Muscle of back (tissue), 11 donors: ENCODE data around the gene SYTL2. TPM values are rescaled to one million over a fixed set of nuclear protein-coding genes. Genes with fewer than 3 reads are reported as not detected.
"Not testable (repeated sequence)": the region's sequence is repeated elsewhere in the genome, so short reads cannot be mapped to it uniquely, and the experiment has no call there.

ENCODE experiments used
- DNase-seq, 3 donors: peaks; one replicate each; pipeline versions ENCODE4 v3.0.0 to v3.0.0-alpha.2; 2013
- polyA plus RNA-seq, 10 donors: library from polyadenylated mRNA; unstranded; fragments of 120-200 nt; gene quantifications; one replicate each; pipeline ENCODE4 v1.2.1, GENCODE V29; 2013; ENCODE audit not compliant: insufficient read length in 10 of 10

The SYTL2 gene
- polyA plus RNA-seq, 10 donors, result 48.8 to 134 (median 81.9) TPM

DNA sequence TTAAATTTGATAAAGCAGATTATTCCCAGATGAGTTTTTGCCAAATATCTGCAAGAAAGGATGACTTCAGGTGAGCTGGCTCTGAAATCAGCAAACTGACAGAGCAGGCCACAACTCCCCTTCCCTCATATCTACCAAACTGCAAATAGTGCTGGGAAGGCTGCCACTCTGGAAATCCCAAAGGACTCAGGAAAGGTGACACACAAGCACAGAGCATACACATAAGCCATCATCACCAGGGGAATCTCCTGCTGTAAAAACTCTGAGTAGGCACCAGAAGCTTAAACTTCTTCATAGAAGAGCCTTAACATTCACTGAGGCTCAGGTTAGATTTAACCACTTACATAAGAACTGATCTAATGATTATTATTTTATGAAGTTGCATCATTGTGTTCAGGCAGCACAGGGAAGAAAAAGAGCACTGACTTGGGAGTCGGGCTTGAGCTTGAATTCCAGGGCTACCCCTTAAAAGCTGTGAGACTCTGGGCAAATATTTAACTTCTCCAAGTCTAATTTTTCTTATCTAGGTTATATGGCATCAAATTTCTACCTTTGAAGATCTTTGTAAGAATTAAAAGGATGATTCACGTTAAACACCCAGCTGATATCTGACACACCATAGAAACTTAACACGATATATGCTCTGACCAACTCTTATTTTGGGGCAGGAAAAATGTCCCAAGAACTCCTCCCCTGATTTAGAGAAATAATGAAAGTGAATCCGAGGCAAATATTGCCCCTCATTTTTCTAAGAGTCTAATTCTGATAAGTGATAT is 15.0 kb downstream of the SYTL2 start:
- no peak for DNase-seq

DNA sequence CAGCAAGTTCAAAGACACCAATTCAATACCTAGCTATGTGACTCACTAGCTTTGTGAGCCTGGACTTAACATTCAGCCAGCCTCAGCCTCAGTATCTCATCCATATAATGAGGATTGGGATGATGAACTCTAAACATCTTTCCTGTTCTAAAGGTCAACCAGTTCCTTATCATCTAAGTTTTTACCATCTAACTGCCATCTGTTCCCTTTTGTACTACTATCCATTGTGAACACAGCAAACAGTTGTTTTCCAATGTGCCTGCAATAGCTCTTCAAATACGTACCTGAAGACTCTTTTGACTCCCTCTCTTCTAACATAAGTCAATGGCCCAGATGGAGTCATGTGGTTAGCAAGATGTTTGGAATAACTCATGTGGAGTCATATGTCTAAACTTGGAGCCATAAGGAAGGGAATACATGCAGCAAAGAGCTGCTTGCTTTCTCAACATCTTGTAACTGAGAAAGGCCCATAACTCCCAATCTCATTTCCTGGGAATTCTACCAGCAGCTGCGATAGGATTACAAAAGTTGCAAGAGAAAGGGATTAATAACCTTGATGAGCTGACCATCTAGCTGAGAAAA is 19.4 kb downstream of the SYTL2 start:
- DNase-seq, result no peak

DNA sequence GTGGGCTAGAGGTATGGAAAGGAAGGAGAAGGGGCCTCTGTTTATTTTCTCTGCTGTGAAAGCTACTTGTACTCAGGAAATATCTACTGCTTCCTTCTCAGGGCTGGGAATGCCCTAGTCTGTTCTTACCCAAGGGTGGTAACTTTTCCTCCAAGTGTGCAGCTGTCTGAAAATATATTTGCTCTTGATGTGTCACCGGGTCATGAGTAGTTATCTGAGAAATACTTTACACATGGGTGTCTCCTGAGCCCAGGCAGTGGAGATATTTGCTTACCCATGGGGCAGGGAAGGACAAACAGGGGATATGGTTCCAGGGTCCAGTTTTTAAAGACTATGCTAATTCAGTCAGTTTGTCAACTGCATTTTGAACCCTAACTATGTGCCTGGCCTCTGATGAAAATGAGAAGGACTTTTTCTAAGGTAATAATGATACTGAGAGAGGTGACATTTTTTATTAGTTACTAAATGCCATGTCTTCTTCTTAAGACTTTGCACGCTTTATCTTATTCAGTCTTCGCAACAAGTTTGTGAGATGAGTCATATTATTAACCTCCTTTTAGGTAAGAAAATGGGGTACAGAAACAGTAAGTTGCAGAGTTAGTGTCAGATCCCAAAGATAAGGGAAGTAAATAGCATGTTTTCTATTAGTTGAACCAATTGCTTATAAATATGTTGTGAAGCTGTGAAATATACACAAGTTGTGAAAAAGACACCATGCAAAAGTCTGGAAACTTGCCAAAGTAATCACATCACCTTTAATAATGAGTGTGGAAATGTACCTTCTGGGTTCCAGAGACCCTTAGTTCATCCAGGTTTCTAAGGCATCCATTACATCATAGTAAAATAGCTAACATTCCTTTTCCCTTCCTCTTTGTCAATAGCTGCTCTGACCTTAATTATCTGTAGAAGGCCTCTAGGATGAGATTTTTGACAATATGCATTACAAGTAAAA is 22.9 kb downstream of the SYTL2 start:
- DNase-seq, result no peak

DNA sequence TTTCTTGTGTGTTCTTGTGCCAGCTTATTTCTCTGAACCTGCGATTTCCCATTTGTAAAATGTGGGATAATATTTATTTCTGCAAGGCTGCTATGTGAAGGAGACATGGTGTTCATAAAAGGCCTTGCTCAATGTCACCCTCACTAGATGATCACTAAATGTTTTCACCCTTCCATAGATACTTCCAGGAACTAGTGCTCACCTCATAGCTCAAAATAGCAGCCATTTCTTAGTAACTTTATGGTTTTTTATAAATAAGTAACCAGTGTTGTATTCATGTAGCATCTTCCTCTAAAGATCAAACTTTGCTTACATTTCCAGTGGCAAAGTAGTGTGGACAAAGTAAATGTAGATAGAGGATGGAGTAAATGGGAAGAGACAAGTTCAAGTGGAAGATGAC is 23.8 kb downstream of the SYTL2 start:
- no peak for DNase-seq

DNA sequence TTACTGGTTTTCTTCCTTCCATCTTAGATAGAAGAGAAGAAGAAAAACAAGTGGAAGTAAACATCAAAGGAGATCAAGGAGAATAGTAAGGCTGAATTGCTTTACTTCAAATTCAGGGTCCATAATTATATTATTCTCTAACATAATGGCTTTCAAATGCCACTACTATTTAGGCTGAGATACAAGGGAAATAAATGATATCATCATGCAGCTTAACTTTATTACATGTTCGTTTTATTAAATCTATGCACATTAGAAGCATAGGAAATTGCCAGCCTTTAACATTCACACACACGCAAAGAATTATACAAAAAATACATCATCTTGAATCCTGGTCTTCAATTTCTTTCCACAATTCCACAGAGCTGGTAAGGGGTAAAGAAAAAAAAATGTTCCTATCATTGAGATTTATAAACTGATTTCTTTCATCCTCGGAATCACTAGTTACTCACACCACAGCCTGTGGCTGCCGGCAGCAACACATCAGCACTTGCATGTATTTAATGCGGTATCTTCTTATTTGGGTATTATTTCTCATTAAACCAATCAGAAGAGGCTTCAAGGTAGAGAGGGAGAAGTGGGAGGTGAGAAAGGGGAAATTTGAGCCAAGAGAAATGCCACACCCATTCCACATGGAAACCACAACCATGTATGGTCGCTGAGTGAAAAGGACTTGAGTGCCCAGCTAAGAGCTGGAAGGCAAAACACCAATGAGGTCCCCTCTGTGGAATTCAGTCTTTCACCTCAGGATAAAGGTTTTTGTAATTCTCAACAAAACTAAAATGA is 26.3 kb downstream of the SYTL2 start:
- no peak for DNase-seq

DNA sequence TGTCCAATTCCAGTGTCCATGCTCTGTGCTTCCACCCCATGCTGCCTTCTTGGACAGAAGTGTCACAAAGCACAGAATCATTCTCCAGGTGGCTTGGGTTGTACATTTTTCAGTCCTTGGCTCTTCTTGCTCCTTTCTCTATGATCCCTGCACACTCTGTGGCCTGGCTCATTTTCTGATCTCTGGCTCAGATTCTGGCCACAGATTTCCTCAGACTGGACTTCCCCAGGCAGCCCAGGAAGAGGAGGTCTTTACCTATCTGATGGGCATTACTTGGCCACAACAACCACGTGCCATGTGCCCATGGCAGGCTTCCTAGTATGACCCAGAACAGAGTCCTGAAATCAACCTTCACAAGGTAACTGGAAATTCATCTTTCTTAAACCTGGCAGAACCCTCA is 27.2 kb downstream of the SYTL2 start:
- DNase-seq, result no peak

DNA sequence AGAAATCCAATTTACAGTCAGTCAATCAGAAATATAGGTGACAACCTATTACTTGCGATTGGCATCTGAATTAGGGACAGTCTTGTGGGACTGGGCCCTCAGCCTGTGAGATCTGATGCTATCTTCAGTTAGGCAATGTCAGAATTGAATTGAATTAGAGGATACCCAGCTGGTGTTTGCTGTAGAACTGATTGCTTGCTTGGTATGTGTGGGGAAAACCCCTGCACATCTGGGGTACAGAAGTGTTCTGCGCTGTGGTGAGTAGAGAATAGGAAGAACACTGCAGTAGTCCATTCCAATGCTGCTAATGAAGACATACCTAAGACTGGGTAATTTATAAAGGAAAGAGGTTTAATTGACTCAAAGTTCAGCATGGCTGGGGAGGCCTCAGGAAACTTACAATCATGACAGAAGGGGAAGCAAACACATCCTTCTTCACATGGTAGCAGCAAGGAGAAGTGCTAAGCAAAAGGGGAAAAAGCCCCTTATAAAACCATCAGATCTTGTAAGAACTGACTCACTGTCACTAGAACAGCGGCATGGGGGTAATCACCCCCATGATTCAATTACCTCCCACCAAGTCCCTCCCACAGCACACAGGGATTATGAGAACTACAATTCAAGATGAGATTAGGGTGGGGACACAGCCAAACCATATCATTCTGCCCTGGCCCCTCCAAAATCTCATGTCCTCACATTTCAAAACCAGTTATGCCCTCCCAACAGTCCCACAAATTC is 30.0 kb downstream of the SYTL2 start:
- not testable (repeated sequence) for DNase-seq

DNA sequence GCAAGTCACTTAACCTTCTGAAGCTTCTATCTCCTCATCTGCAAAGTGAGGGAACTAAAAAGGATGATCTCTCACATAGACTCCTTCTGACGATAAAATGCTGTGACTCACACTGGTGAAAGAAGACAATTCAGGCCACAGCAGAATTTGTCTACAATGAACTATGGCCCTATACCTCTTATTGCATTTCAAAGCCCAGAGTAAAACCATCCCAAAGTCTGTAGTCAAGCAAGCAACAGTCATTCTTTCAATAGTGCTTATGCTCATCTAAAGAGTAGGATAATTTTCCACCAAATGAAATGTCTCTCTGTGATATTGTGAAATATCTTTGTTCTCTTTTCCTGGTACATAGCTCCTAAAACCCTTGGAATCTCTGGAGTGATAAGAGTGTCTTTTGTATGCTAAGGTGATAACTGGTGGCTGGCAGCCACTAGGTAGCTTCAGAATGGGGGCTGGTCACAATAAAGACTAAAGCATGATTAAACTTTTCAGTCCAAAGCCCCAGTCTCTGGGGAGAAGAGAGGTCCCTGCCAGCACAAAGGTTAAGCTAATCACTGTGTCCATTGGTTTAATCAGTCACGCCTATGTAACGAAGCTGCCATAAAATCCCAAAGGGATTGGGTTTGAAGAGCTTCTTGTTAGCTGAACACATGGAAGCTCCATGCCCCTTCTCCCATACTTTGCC is 30.8 kb downstream of the SYTL2 start:
- no peak for DNase-seq

DNA sequence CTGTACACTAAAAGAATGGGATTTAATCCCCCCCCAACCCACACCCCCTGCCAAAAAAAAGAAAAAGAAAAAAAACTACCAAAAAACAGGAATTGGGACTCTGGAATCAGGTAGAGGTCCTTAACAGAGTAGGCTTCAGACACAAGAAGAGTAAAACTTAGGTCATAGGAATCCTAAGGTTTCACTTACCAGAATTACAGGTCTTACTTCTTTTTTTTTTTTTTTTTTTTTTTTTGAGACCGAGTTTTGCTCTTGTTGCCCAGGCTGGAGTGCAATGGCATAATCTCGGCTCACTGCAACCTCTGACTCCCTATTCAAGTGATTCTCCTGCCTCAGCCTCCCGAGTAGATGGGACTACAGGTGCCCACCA is 33.4 kb downstream of the SYTL2 start:
- not testable (repeated sequence) for DNase-seq

DNA sequence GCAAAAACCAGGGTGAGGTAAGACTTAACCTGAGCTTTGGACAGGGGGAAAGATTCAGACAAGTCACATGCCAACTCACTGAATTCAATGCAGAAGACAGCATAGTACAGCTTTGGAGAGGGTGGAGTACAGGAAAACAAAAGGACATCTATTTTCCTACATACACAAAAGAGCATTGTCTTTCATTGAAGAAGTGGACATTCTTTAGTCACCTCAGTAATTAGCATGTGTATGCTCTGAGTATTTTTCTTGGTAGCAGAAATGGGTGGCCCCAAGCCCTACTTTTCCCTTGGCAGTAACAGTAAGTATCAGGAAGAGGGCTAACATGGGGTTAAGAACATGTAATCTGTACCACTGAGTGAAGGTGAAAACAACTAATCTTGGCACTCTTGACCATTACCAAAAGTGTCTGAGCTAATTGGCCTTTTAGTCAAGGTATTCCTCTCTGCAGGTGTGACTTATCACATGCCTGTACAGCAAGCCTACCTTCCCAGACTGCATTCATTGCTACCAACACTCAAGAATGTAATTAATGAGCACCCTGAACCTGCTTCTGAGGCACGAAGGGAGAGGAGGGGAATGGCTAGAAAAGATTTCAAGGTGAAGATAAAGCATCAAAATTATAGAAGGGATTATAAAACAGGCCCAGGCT is 33.9 kb downstream of the SYTL2 start:
- DNase-seq, result no peak

DNA sequence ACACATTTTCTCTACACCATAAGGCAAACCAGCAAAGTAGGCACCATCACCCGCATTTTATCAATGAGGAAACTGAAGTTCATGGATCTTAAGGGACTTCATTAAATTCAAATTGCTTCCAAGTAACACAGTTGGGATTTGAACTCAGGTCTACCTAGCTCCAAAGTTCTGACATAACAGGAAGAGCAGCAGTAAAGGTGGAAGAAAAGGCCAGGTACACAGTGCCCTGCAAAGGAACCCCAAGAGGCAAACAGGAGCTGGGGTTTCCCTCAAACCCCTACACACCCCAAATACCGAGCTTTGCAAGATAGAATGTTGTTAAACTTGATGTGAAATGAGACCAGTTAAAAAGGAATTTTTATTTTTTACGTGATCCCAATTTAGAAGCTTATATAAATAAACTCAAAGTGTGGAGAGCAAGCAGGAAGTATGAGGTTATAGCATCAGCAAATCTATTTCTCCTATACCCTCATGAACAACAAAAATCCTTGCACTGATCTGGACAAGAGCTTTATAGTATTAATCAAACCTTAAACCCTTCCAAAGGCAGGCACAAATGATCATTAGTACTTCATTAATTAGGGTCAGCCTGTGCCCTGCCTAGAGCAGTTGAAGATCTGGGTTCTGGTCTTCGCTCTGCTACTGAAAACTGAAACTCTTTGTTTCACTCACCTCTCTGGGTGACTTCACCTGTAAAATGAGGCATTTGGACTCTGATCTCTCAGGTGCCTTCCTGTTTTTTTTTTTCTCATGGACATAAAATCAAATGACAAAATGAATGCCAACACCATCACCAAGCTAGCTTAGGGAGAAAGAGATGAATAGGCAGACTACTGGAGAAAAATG is 36.5 kb downstream of the SYTL2 start:
- no peak for DNase-seq

DNA sequence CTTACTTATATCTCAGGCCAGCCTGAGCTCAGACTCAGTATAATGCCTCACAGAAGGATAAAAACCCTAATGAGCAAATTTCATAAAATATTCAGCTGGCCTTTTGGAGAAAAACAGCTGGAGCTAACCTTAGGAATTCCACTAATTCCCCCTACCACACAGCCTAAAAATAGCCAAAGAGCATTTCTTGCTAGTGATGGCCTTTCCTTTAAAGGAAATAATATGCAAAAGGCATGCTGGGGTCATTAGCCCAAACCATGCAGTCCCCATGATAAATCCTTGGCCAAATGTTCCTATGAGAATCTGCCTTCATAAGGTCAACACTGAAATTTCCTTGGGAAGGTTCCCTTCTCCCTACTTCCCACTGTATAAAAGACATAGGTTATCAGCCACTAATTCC is 38.2 kb downstream of the SYTL2 start:
- peak in 2 of 3 donors; percentile 26 to 62 for DNase-seq

DNA sequence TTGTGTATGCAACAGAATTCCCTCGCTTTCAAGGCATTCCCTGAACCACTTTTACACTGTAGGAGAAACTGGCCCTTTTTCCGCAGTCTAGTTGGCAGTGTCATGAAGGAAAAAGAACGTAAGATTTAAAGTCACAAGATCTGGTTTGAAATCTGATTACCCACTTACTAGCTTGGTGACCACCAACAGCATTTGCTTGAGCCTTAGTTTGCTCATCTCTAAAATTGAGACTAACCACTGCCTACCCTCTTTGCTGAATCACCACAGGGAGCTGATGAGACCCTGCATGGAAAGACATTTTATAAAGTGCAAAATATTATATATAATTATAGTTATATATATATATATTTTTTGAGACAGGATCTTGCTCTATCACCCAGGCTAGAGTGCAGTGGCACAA is 39.4 kb downstream of the SYTL2 start:
- no peak for DNase-seq

DNA sequence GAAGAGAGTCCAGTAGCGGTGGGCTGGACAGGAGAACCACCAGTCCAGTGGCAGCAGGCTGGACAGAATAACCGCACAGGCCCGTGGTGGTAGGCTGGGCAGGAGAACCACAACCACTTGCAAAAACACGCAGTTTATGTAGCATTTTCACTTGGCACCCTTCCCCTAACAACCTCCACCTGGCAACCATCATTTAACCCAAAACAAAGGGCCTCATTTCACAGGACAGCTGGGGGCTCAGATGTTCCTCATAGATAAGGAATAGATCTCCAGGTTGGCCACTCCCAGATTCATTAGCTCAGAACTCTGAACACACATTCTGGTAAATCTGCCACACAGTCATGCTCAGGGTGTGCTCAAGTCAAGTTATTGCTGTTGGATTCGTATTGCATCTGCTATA is 41.2 kb downstream of the SYTL2 start:
- DNase-seq, result no peak

DNA sequence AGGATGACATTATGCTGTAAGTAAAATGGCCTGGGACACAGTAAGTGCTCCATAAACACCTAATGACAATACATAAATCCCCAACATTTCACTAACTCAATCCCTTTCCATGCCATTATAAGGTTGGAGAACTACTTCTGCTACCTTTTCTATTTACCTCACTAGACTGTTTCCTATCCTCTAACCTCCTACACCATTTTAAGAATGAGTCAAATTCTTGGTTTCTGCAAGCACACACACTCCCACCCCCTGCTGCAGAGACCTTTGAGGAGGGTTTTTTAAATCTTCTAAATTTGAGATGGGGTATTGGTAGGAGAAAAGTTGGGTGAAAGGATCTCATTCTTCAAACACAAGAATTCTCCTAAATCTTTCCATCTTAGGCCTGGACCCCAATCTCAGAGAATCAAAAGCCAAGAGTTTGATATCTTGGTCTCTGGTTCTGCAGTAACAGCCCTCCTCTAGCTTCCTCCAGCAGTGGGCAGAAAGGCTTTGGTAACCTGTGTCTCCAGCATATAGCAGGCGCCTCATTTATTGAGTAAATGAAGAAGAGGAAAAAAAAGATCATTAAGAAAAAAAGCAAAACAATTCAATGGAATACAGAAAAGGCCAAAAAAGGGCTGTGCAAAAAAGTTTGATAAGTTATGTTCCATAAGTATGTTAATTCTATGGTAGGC is 42.3 kb downstream of the SYTL2 start:
- DNase-seq, result no peak

DNA sequence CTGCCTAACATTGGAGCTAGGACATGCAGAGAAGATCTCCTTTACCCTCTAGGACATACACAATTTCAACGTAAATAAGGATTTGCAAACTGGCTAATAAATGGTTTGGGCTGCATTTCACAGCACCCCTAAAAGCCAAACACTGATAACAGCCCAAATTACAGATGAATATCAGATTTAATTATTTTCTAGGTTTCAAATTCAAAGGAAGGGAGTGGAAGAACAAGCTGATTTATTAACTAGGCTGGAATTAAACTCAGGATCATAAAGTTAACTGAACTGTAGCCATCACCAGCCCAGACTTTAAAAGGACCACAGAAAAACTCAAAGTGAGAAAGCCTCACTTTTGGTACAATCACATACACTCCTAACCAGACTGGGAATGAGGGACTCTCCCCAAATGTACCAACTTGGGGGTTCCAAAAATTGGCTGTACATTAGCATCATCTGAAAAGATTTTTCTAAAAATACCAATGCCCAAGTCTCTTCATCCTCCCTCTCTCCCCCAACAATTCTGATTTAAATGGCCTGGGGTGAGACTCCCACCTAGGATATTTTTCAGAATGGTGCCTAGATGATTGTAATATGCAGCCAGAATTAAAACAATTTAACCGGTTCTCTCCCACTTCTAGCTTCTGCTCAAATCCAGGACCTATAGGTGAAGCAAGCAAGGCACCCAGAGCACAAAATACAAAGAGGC is 43.5 kb downstream of the SYTL2 start:
- no peak for DNase-seq

DNA sequence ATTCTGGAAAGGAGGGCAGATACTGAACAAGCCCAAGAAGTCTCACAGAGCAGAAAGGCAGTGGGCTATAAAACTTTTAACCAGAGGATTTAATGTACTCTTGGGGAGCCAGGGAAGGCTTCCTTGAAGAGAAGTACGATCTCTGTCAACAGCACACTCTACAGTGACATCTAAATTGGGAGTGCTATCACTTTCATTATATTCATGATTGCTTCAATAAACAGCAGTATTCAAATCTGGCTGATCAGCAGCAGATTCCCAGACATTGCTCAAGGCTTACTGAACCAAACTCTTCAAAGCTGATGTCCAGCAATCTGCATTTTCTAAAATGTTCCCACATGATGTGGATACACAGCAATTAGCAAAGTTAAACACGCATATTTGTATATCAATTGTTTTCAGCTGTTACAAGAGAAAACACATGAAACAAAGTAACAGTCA is 44.2 kb downstream of the SYTL2 start:
- DNase-seq, result no peak

DNA sequence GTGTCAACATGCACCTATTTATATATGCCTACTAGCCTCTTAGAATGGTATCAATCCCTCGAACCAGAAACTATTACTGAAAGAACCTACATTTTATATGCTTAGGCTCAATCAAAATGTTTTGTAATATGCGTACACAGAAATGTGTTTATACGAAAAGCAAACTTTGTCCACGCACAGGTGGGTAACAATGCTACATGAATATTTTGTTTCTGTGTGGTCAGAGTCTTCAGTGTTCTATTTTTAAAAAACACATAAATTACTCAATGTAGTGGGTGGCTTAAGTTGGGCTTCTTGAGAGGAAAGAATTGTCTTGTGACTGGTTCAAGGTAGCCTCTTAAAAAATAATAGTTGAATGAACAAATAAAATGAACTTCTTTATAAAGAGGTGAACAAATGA is 46.1 kb downstream of the SYTL2 start:
- DNase-seq, result no peak
